K562 (cell line): ENCODE data around the gene TXK. TPM values are rescaled to one million over a fixed set of nuclear protein-coding genes. Genes with fewer than 3 reads are reported as not detected.

Experiments
- BACH1 ChIP-seq: fragments of 200-800 bp; sonication (Bioruptor generic); IDR thresholded peaks from 2 replicates; pipeline ENCODE4 v1.6.1; 2016; ENCODE audit warnings: missing genetic modification characterization, missing compliant biosample characterization
- CCNT2 ChIP-seq: IDR thresholded peaks from 2 replicates; pipeline ENCODE4 v1.6.1; 2011; ENCODE audit warnings: borderline replicate concordance, low read depth, mild to moderate bottlenecking, moderate library complexity, mixed read lengths, low read length; ENCODE audit not compliant: insufficient read length; ENCODE audit errors: extremely low read depth
- ESRRB ChIP-seq: fragments of 250-450 bp; sonication (Bioruptor Pico); IDR thresholded peaks from 2 replicates; pipeline ENCODE4 v1.5.0; 2020; ENCODE audit warnings: mild to moderate bottlenecking, moderate library complexity, borderline replicate concordance
- NCOA1 ChIP-seq: fragments of 450-650 bp; IDR thresholded peaks from 2 replicates; pipeline ENCODE4 v1.6.1; 2016; ENCODE audit warnings: low read depth
- NFE2 ChIP-seq: IDR thresholded peaks from 2 replicates; pipeline ENCODE4 v1.6.1; 2014; ENCODE audit warnings: antibody characterized with exemption, low read depth
- NFE2L1 ChIP-seq: fragments of 450-650 bp; IDR thresholded peaks from 2 replicates; pipeline ENCODE4 v1.6.1; 2016; ENCODE audit warnings: missing genetic modification characterization, low read depth, mild to moderate bottlenecking, missing compliant biosample characterization, moderate library complexity, borderline replicate concordance
- PHF8 ChIP-seq: fragments of 200-600 bp; sonication (generic); IDR thresholded peaks from 2 replicates; pipeline ENCODE4 v1.6.1; 2012; ENCODE audit warnings: mixed run types, mild to moderate bottlenecking, inconsistent platforms, low read length, moderate library complexity, borderline replicate concordance
- RFX5 ChIP-seq: IDR thresholded peaks from 2 replicates; pipeline ENCODE4 v1.6.1; 2011; ENCODE audit warnings: low read depth, mild to moderate bottlenecking, improper control_type of control experiment, low read length
- THRA ChIP-seq: fragments of 450-650 bp; IDR thresholded peaks from 2 replicates; pipeline ENCODE4 v1.6.1; 2017; ENCODE audit warnings: mild to moderate bottlenecking, moderate library complexity
- ZNF146 ChIP-seq: IDR thresholded peaks from one replicate; pipeline ENCODE4 v1.6.1; 2018; ENCODE audit warnings: missing compliant biosample characterization; ENCODE audit not compliant: unreplicated experiment
- ZNF644 ChIP-seq: fragments of 200-800 bp; sonication (Bioruptor generic); IDR thresholded peaks from 2 replicates; pipeline ENCODE4 v1.6.1; 2016; ENCODE audit warnings: low read depth, missing genetic modification characterization, missing compliant biosample characterization
- polyA plus RNA-seq, 8 experiments: library from polyadenylated mRNA; depleted of rRNA in 4 of 8; stranded (reverse) in 5 of 8; unstranded in 3 of 8; fragments of >200 nt; fragmentation: Nextera tagmentation in 2 of 8; fragmentation: Illumina TruSeq in 1 of 8; extraction: Ambion mirVana in 2 of 8; extraction: Trizol in 1 of 8; gene quantifications; 2 replicates each; pipeline versions ENCODE4 v1.2.1 to v1.2.3, GENCODE V29; 2011 to 2014; ENCODE audit warnings: inconsistent platforms in 1 of 8, missing spikeins in 1 of 8
- total RNA-seq, 7 experiments: library from RNA; depleted of rRNA in 6 of 7; stranded (reverse); fragments of >200 nt in 6 of 7; fragmentation: Illumina TruSeq in 2 of 7; extraction: Trizol in 2 of 7; gene quantifications; 2 replicates each; pipeline versions ENCODE4 v1.2.1 to v1.2.3, GENCODE V29; 2011 to 2021; ENCODE audit warnings: low replicate concordance in 1 of 7
- TF ChIP-seq, protein P1 (sequence below): fragments of 450-650 bp; IDR thresholded peaks from 2 replicates; pipeline ENCODE4 v1.6.1; 2017; ENCODE audit warnings: antibody characterized with exemption
- TF ChIP-seq, protein P2 (sequence below): fragments of 200-800 bp; sonication (Bioruptor generic); IDR thresholded peaks from 2 replicates; pipeline ENCODE4 v1.6.1; 2016; ENCODE audit warnings: missing genetic modification characterization, missing compliant biosample characterization

The TXK gene
- total and polyA plus RNA-seq, 9 of the 15 experiments (the other 6 are each of a cell fraction or from before 2014, with no cell fraction given) = 0.24 to 1.1 (median 0.45) TPM; not detected in 1

DNA sequence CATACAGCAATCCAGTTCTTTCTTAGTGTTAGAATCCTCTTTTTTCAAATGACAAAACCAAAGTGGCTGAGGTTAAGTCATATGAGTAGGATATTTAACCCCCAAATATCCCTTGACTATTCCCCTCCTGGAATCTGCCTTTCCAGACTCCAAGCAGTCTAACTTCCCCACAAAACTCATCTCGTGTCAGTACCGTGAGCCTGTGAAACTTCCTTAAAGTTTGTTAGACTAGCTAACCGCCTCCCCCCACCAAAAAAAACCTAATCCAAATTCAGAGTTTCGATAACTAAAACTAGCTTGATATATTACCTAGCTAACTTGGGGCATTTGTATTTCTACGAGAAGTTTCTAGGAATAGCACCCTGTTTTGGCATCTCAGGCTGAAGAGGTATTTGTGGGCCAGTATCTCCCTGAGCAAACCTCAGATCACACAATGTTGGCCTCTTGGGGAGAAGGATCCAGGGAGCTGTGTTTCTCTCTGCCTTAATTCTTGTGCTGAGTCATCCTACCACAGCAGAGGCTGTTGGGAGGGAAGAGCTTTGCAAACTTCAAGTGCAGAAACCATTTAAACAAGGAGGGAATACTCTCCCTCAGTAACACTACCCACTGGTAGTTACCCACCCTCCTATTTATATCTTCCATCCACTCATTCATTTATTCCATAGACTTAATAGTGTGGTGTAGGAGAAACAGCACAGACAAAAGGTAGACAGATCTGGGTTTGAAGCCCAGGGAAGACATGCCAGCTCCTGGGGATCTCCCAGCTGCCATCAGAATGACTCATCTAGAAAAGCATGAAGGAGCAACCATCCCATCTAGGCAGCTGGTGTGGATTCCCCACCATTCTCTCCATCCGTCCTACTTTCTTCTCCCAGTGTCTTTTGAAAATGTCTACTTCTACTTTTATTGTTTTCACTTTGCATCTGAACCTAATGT is 39.3 kb upstream of the TXK start (continued):
- TF ChIP-seq, protein P1, sequence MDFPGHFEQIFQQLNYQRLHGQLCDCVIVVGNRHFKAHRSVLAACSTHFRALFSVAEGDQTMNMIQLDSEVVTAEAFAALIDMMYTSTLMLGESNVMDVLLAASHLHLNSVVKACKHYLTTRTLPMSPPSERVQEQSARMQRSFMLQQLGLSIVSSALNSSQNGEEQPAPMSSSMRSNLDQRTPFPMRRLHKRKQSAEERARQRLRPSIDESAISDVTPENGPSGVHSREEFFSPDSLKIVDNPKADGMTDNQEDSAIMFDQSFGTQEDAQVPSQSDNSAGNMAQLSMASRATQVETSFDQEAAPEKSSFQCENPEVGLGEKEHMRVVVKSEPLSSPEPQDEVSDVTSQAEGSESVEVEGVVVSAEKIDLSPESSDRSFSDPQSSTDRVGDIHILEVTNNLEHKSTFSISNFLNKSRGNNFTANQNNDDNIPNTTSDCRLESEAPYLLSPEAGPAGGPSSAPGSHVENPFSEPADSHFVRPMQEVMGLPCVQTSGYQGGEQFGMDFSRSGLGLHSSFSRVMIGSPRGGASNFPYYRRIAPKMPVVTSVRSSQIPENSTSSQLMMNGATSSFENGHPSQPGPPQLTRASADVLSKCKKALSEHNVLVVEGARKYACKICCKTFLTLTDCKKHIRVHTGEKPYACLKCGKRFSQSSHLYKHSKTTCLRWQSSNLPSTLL = no peak
- TF ChIP-seq RFX5 = no peak
- TF ChIP-seq NFE2 = peak; percentile 96
- TF ChIP-seq ZNF146 = no peak
- no peak for TF ChIP-seq CCNT2
- TF ChIP-seq, protein P2, sequence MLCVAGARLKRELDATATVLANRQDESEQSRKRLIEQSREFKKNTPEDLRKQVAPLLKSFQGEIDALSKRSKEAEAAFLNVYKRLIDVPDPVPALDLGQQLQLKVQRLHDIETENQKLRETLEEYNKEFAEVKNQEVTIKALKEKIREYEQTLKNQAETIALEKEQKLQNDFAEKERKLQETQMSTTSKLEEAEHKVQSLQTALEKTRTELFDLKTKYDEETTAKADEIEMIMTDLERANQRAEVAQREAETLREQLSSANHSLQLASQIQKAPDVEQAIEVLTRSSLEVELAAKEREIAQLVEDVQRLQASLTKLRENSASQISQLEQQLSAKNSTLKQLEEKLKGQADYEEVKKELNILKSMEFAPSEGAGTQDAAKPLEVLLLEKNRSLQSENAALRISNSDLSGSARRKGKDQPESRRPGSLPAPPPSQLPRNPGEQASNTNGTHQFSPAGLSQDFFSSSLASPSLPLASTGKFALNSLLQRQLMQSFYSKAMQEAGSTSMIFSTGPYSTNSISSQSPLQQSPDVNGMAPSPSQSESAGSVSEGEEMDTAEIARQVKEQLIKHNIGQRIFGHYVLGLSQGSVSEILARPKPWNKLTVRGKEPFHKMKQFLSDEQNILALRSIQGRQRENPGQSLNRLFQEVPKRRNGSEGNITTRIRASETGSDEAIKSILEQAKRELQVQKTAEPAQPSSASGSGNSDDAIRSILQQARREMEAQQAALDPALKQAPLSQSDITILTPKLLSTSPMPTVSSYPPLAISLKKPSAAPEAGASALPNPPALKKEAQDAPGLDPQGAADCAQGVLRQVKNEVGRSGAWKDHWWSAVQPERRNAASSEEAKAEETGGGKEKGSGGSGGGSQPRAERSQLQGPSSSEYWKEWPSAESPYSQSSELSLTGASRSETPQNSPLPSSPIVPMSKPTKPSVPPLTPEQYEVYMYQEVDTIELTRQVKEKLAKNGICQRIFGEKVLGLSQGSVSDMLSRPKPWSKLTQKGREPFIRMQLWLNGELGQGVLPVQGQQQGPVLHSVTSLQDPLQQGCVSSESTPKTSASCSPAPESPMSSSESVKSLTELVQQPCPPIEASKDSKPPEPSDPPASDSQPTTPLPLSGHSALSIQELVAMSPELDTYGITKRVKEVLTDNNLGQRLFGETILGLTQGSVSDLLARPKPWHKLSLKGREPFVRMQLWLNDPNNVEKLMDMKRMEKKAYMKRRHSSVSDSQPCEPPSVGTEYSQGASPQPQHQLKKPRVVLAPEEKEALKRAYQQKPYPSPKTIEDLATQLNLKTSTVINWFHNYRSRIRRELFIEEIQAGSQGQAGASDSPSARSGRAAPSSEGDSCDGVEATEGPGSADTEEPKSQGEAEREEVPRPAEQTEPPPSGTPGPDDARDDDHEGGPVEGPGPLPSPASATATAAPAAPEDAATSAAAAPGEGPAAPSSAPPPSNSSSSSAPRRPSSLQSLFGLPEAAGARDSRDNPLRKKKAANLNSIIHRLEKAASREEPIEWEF (CRISPR knock-in tag) = 0 out of 2 replicates have a peak, but pooled peaks have one; percentile 33
- 0 out of 2 replicates have a peak, but pooled peaks have one; percentile 61 for TF ChIP-seq ZNF644 (tag)
- TF ChIP-seq BACH1 (tag) = peak; percentile 93
- TF ChIP-seq ESRRB = no peak
- 0 out of 2 replicates have a peak, but pooled peaks have one; percentile 15 for TF ChIP-seq PHF8
- peak; percentile 93 for TF ChIP-seq NFE2L1 (tag)
- TF ChIP-seq NCOA1 = no peak
- no peak for TF ChIP-seq THRA
